K562 (cell line): Measurements from ENCODE around the gene CCDC85B. TPM values are rescaled to one million over a fixed set of nuclear protein-coding genes. Genes with fewer than 3 reads are reported as not detected.
A peak's percentile ranks its signal among the peaks of the same experiment; 100 is the strongest.

Experiments used
- ADNP ChIP-seq: fragments of 200-800 bp; sonication (Bioruptor generic); IDR thresholded peaks from 2 replicates; pipeline ENCODE4 v1.6.1; 2016; ENCODE audit warnings: missing genetic modification characterization, missing compliant biosample characterization
- BCLAF1 ChIP-seq, 2 experiments: fragments of 450-650 bp in 1 of 2; IDR thresholded peaks; 2 replicates each; pipeline ENCODE4 v1.6.1; 2011 to 2017; ENCODE audit warnings: low read depth in 2 of 2, antibody characterized with exemption in 1 of 2, borderline replicate concordance in 1 of 2, low read length in 1 of 2, mild to moderate bottlenecking in 1 of 2, mixed read lengths in 1 of 2; ENCODE audit not compliant: control insufficient read depth in 1 of 2
- CBFA2T2 ChIP-seq: fragments of 450-650 bp; conservative IDR thresholded peaks from 2 replicates; pipeline ENCODE4 v1.6.1; 2017; ENCODE audit warnings: mild to moderate bottlenecking
- FOXP4 ChIP-seq: sonication (generic); formaldehyde crosslinking; IDR thresholded peaks from 2 replicates; pipeline ENCODE4 v1.8.0; 2022; ENCODE audit warnings: mild to moderate bottlenecking, missing genetic modification reagents, borderline replicate concordance
- KDM2B ChIP-seq: fragments of 250-450 bp; sonication (Bioruptor Pico); IDR thresholded peaks from 2 replicates; pipeline ENCODE4 v1.8.0; 2021; ENCODE audit warnings: mild to moderate bottlenecking, moderate library complexity
- MTA3 ChIP-seq: fragments of 450-650 bp; formaldehyde crosslinking; IDR thresholded peaks from 2 replicates; pipeline ENCODE4 v1.6.1; 2017; ENCODE audit warnings: mild to moderate bottlenecking, borderline replicate concordance
- NFIC ChIP-seq: fragments of 450-650 bp; IDR thresholded peaks from 2 replicates; pipeline ENCODE4 v1.6.1; 2017; ENCODE audit warnings: mild to moderate bottlenecking, inconsistent platforms
- NR1H2 ChIP-seq: sonication (generic); formaldehyde crosslinking; IDR thresholded peaks from 2 replicates; pipeline ENCODE4 v1.4.0; 2020; ENCODE audit warnings: mild to moderate bottlenecking, missing genetic modification reagents
- NR2C1 ChIP-seq, 2 experiments: fragments of 450-650 bp; IDR thresholded peaks; 2 replicates each; pipeline ENCODE4 v1.6.1; 2017; ENCODE audit warnings: mild to moderate bottlenecking in 2 of 2, antibody characterized with exemption in 1 of 2, inconsistent platforms in 1 of 2, missing compliant biosample characterization in 1 of 2, missing genetic modification characterization in 1 of 2
- PHB ChIP-seq: fragments of 250-450 bp; sonication (Bioruptor Pico); IDR thresholded peaks from 2 replicates; pipeline ENCODE4 v1.5.0; 2021
- PHF21A ChIP-seq: fragments of 450-650 bp; IDR thresholded peaks from 2 replicates; pipeline ENCODE4 v1.6.1; 2017; ENCODE audit warnings: low read depth, borderline replicate concordance
- SRF ChIP-seq, 2 experiments: fragments of 250-450, 450-650 bp in 1 of 2; sonication (Bioruptor Pico) in 1 of 2; sonication (generic) in 1 of 2; formaldehyde crosslinking; IDR thresholded peaks; 2 replicates each; pipeline versions ENCODE4 v1.5.0 to v1.5.1; 2020 to 2022; ENCODE audit warnings: mild to moderate bottlenecking in 1 of 2, missing genetic modification reagents in 1 of 2
- ZBTB11 ChIP-seq, 3 experiments: fragments of 200-800 bp in 1 of 3; fragments of 250-450 bp in 1 of 3; fragments of 450-650 bp in 1 of 3; sonication (Bioruptor Pico) in 1 of 3; sonication (Bioruptor generic) in 1 of 3; formaldehyde crosslinking in 1 of 3; IDR thresholded peaks; 2 replicates each; pipeline versions ENCODE4 v1.6.1 to v1.8.0; 2016 to 2022; ENCODE audit warnings: mild to moderate bottlenecking in 2 of 3, missing genetic modification characterization in 2 of 3, missing compliant biosample characterization in 1 of 3, moderate library complexity in 1 of 3
- ZNF224 ChIP-seq: sonication (generic); formaldehyde crosslinking; IDR thresholded peaks from 2 replicates; pipeline ENCODE4 v1.8.0; 2022; ENCODE audit warnings: mild to moderate bottlenecking, missing genetic modification reagents
- ZNF398 ChIP-seq: fragments of 250-450 bp; sonication (Bioruptor Pico); IDR thresholded peaks from 2 replicates; pipeline ENCODE4 v1.8.0; 2021; ENCODE audit warnings: moderate library complexity, mild to moderate bottlenecking, inconsistent platforms
- ZNF431 ChIP-seq: sonication (generic); formaldehyde crosslinking; IDR thresholded peaks from 2 replicates; pipeline ENCODE4 v1.8.0; 2022; ENCODE audit warnings: mild to moderate bottlenecking, missing genetic modification reagents
- ZNF76 ChIP-seq: fragments of 250-450 bp; sonication (Bioruptor Pico); IDR thresholded peaks from 2 replicates; pipeline ENCODE4 v1.4.0; 2020; ENCODE audit warnings: mild to moderate bottlenecking, moderate library complexity, borderline replicate concordance
- polyA plus RNA-seq, 8 experiments: library from polyadenylated mRNA; depleted of rRNA in 4 of 8; stranded (reverse) in 5 of 8; unstranded in 3 of 8; fragments of >200 nt; fragmentation: Nextera tagmentation in 2 of 8; fragmentation: Illumina TruSeq in 1 of 8; extraction: Ambion mirVana in 2 of 8; extraction: Trizol in 1 of 8; gene quantifications; 2 replicates each; pipeline versions ENCODE4 v1.2.1 to v1.2.3, GENCODE V29; 2011 to 2014; ENCODE audit warnings: inconsistent platforms in 1 of 8, missing spikeins in 1 of 8
- total RNA-seq, 7 experiments: library from RNA; depleted of rRNA in 6 of 7; stranded (reverse); fragments of >200 nt in 6 of 7; fragmentation: Illumina TruSeq in 2 of 7; extraction: Trizol in 2 of 7; gene quantifications; 2 replicates each; pipeline versions ENCODE4 v1.2.1 to v1.2.3, GENCODE V29; 2011 to 2021; ENCODE audit warnings: low replicate concordance in 1 of 7

The CCDC85B gene
- total and polyA plus RNA-seq, 9 of the 15 experiments (the other 6 are each of a cell fraction or from before 2014, with no cell fraction given), result 0.14 to 138 (median 6.2) TPM

GRCh38 chr11:65934014-65934413, 43.5 kb downstream of the CCDC85B start (continued):
- no peak for TF ChIP-seq FOXP4 (CRISPR knock-in tag)
- peak; percentile 93 for TF ChIP-seq CBFA2T2
- TF ChIP-seq BCLAF1 (IDR thresholded peaks at IDR 0.05; ENCODE audit: borderline replicate concordance in 1 of 2, control insufficient read depth in 1 of 2, low read depth in 2 of 2, low read length in 1 of 2), result no peak
- no peak for TF ChIP-seq ADNP (tag)
- no peak for TF ChIP-seq NR2C1 (IDR thresholded peaks at IDR 0.05)
- no peak for TF ChIP-seq NR2C1 (tag; IDR thresholded peaks at IDR 0.05)
- no peak for TF ChIP-seq KDM2B (CRISPR knock-in tag)
- TF ChIP-seq NR1H2 (CRISPR knock-in tag), result no peak
- TF ChIP-seq PHF21A, result no peak
- peak; percentile 74 for TF ChIP-seq NFIC
- TF ChIP-seq ZNF76, result no peak
- TF ChIP-seq ZNF431, result no peak
- TF ChIP-seq SRF (CRISPR knock-in tag; IDR thresholded peaks at IDR 0.05), result no peak
- TF ChIP-seq MTA3, result no peak
- TF ChIP-seq ZNF224 (CRISPR knock-in tag), result no peak
- no peak for TF ChIP-seq ZNF398 (CRISPR knock-in tag)
- no peak for TF ChIP-seq PHB
- TF ChIP-seq ZBTB11 (CRISPR knock-in tag; IDR thresholded peaks at IDR 0.05), result peak in 1 of 3 experiments; percentile 50; a peak in 1 of 6 replicates
